Aortic smooth muscle cell (primary cell): ENCODE measurements around the gene ZC3H12A. TPM values are rescaled to one million over a fixed set of nuclear protein-coding genes. Genes with fewer than 3 reads are reported as not detected.

Experiments
- total RNA-seq: library from RNA; depleted of rRNA; stranded (reverse); fragments of >200 nt; gene quantifications from 2 replicates; pipeline ENCODE4 v1.2.3, GENCODE V29; 2014

Gene ZC3H12A
- total RNA-seq: 8.6 and 9.9 TPM in 2 replicates

DNA sequence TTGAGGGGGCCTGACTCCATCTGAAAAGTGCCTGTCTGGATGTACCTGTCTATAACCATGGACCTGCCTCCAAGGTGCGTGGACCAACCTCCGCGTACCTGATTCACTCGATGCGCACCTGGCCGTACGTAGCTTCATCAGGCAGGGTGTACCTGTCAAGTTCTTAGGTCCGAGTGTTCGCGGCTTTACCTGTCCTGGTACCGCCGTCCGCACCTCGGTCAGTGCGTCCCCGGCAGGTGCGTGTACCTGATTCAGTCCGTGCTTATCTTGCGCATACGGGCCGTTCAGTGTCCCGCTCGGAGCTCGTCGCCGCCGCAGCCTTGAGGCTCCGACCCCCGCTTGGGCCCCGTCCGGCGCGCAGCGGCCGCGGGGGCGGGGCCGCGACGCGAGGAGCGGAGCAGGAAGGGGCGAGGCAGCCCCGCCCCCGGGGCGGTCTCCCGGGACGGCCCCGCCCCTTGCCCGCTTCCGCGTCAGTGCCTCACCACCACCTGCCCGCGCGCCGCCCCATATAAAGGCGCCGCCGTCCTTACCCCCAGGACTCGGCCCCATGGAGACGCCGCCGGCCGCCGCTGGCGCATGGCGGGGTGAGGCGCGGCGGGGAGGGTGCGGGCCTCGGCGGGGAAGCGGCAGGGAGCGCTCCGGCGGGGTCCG is at the start of gene ZC3H12A:
TSS of gene ZC3H12A (plus strand) at position 535 of the 651 bp plus-strand sequence. CDS start 917 bp downstream, outside the sequence.

GRCh38 chr1:37514350-37515184 is 40.2 kb downstream of the ZC3H12A start, which contains the start of gene MEAF6:
MEAF6 (minus strand) TSS chr1:37514766; CDS start chr1:37514746, 20 bp downstream.

Other genes starting within 250 kb of the ZC3H12A start
- 50.1 and 54.7 TPM in 2 replicates for gene MEAF6, start 40.2 kb downstream of the ZC3H12A start, total RNA-seq
- gene SNIP1, start 79.7 kb downstream of the ZC3H12A start, total RNA-seq: 13.2 and 14.8 TPM in 2 replicates
- 4.4 and 8.7 TPM in 2 replicates for gene DNALI1, start 82.4 kb downstream of the ZC3H12A start, total RNA-seq
- gene GNL2, start 121.4 kb downstream of the ZC3H12A start, total RNA-seq: 79.1 and 111 TPM in 2 replicates
- gene RSPO1, start 160.3 kb downstream of the ZC3H12A start, total RNA-seq: 0.06 TPM in 1 of 2 replicates, not detected in the other
- gene CDCA8, start 217.9 kb downstream of the ZC3H12A start, total RNA-seq: 4.5 and 6.1 TPM in 2 replicates